NCI-H1694 (cell line): ENCODE data around the gene PAX8.
A peak's percentile ranks its signal among the peaks of the same experiment; 100 is the strongest.

Experiments
- DNase-seq: peaks from one replicate; lab custom pipeline; 2025; lab: John Stamatoyannopoulos, UW

Gene PAX8

DNA sequence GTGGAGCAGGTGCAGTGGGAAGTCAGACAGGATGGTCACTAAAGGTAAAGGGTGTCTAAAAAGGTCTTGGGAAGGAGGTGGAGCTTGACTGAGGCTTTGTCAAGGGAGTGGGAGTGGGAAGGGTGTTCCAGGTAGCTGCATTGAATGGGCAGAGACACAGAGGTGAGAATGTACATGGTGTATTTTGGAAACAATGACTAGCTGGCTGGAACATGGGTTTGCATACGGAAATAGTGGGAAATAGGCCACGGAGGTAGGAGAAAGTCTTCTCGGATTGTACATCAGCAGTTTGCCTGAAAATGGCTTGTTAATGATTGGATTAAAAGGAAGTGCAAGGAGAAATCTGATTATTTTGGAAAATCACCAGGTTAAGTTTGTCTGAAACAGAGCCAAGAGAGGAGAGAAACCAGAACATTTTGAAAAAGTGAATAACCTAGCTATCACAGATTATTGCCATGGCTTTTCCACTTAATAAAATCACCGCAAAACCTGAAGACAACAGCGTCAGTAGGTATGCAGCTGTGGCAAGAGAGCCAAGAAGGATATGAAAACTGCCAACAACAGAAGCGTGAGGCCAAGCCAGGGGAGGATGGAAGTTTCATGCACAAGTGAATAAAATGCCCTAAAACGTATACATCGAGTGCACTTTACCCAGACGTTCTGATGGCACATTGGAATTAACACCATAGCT, 13.9 kb downstream of the PAX8 start:
- DNase-seq = no peak

DNA sequence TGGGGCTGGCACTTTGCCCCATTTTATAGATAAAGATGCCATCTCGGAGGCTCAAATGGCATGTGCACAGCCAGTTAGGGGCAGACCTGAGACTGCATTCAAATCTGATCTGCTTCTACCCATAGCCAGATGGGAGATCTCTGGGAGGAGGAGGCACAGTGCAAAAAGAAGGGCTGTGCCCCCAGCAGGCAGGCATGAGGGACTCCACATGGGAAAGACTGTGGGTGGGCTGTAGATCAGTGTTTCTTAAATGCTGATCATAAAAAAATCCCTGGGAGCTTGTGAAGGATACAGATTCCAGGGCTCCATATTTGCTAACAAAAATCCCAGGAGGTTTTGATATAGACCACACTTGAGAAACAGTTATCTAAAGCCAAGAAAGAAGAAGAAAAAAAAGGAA, 15.2 kb downstream of the PAX8 start:
- no peak for DNase-seq

DNA sequence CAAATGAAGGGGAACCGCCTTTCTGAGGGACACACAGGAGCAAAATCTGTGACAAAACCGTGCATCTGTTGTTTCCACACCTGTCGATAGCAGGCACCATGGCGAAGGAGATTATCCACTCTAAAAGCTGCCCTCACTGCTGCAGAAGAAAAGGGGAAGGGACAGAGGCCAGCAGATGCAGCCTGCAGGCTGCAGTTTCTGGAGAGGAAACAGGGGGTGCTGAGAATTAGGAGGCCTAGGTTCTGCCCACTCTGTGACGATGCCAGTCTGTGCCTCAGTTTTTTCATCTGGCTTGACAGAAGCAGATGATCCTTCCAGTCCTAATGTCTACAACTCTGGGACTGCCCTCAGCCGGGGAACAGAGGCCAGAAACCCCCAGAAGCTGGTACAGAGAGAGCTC, 17.7 kb downstream of the PAX8 start:
- no peak for DNase-seq

DNA sequence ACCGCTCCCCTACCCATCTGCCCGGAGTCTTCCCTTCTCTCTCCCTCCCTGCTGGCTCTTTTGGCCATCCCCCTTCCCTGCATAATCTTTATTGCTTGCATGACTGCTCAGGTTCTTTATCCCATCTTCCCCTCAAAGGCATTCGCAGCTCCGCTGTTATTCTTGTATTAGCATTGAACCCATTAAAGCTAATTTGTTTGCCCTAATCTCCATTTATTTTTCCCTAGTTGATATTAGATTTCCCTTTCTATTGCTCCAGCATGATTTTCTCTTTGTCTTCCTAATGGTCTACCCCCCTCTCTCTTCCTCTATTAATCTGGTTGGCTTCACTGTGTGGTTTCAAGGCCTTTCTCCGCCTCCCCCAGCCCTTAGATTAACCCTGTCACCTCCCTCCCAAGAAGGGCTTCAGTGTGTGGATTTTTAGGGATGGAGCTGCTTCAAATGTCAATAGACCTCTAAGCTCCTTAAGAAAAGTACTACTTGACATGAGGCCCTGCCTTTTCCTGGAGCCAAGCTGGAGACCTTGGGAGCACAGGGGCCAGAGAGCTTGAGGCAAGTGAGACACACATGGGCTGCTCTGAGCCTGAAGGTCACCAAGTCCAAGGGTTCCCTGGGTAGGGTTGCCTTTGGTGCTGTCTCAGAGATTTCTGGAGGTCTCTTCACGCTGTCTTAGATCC, 20.1 kb downstream of the PAX8 start:
- no peak for DNase-seq

DNA sequence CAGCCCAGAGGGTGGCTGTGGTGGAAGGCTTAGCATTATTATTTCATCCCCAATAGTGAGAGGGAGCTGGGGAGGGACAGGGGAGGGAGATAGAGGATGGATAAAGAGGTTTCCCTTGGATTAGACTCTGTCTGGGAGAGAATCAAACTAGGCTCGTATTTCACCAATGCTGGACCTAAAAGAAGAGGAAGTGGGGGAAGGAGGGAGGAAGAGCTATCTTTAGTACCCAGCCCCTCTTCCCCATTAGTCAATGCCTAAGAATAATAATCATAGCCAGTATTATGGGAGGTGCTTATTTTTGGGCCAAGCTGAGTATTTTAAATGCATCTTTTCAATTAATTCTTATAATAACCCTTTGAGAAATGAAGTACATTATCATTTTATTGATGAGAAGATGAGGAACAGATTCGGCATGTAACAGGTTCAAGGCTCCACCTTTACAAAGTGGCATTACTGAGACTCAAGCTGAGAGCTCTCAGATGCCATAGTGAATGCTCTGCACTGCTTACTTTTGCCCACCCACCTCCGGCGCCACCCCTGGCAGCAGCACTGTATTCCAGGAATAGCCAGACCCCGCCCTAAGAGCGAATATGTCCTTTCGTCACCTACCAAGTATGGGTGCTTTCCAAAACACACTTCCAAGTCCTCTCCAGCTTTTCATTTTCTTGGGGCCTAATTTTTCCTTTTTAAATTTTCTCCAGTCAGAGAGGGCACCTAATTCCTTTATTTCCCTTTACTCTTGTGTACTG, 21.0 kb downstream of the PAX8 start:
- DNase-seq = no peak

DNA sequence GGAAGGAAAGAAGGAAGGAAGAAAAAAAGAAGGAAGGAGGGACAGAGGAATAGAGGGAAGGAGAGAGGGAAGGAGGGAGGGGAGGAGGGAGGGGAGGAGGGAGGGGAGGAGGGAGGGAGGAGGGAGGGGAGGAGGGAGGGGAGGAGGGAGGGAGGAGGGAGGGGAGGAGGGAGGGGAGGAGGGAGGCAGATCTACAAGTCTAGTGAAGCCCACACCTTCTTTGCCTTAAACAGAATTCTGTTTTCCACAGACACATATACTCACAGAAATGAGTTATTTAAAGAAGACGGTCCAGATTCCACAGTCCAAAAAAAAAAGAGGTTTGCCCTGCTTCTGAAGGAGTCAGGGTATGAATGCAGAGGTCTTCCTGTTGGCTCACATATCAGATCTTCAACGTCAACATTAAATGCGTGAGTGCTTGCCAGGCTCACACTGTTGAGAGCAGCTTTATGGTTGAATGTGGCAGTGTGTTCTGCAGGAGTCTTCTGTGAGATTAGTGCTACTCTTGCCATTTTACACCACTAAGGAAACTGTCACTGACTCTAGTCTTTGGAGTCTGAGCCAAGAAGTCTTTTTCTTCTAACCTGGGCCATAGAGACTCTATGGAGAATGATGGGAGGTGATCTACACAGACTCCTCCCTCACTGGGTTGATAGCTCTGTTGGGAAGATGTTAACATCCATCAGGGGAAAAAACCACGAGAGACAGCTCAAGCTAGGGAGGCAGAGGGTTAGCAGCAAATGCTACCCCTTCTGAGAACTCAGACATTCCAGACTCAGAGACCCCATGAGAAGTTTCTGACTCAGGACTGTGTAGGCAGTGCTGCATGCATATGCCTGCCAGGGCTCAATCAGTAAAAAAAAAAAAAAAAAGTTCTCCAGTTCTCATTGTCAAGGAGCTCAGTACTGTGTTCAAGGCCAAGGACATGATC, 23.3 kb downstream of the PAX8 start:
- no peak for DNase-seq

DNA sequence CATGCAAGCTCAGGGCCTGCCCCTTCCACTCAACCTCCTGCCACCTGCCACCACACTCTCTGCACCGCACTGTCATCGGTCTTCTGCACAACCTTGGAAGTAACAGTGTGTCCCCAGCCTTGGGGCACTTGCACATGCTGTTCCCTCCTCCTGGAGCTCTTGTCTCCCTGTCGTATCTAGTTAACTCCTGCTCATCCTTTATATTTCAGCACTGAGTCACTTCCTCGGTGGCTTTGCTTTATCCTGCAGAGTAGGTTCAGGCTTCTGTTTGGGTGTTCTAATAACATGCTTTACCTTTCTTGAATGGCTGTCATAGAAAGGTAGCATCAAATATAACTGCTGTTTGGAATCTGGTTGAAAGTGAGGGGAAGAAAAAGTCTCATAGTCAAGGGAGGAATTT, 25.3 kb downstream of the PAX8 start:
- no peak for DNase-seq

DNA sequence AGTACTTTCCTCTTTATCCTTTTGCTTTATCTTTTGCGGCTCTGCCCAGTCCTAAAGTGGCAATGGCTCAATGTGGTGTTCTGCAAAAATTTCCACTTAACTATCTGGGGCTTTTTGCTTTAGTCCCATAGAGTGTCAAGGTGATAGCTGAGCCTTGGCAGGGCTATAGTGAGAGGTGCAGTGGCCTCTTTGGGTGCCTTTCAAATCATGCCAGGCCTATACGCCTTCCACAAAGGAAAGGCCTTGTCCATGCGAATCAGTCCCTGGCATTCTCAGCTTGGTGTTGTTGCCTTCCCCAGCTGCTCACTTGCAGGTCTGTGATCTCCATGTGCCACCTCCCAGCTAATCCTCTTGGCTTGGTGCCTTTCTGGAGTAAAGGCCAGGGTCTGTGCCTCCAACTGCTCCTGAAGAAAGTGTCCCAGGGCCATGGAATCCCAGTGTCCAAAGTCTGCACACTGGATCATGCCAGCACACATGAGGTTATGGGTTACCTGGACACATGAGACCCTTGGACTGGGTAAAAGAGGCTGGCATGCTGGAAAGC, 26.6 kb downstream of the PAX8 start:
- no peak for DNase-seq

DNA sequence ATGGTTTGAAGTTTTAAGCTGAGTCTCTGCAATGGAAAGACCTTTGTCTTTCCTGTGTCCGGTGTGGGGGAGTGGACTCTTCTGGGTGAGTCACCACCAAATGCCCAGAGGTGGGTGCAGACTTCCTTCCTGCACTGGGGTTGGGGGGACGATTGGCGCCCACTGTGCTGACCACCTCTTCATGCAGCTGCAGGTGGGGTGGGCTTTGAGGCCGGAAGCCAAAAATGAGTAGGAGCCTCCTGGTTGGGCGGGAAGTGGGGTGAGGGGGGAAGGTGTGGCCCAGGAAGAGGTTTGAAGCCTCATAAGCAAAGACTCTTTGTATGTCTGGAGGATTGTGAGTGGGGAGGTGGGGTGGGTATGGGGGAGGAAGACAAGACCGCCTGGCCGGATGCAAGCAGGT, 27.6 kb downstream of the PAX8 start:
- DNase-seq = no peak

DNA sequence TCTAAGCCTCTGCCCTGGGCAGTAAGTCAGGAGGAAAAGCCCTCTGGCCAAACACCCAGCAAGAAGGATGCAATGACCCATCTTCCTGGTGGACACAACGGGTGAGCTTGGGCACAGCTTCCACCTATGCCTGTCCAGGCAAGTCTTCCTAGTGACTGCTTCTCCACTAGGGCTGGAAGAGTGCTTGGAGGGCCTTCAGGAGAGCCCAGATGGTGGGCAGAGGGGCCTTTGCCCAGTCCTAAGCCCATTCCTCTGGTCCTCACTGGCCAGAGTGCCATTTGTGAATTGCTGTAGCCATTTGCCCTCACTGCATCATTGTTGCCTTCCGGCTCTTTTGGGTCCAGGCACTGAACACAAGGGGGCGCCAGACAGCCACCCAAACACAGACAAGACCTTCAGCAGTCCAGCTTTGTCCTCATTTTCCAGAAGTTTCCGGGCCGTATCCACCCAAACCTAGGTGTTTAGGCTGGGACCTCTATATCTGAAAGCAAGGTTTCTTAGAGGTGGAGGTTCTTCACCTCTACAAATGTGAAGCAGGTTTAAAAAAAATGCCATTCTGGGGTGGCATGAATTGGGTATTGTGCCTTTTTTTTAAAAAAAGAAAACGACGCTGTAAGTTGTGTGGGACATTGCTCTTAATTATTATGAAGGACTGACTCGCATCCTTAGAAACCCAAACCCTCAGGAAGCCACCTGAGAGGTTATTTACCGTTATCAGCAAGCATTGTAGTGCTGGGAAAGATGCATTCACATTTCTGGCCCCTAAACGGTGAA, 29.5 kb downstream of the PAX8 start:
- DNase-seq = peak; percentile 69

DNA sequence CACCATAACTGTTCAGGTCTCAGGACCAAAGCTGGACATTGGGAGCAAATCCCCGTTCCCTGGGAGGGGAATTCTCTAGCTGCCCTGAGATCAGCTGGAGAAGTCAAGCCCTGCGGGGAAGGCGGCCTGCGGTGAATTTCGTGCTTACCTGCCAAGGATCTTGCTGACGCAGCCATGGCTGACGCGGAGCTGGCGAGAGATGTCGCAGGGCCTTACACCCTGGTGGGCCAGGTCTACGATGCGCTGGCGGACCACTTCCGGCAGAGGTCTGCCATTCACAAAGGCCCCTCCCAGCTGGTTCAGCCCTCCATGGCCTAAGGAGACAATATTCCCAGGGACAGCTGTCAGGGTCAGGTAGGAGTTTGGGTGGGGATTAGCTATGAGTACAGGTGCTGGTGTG, 32.1 kb downstream of the PAX8 start:
- no peak for DNase-seq

DNA sequence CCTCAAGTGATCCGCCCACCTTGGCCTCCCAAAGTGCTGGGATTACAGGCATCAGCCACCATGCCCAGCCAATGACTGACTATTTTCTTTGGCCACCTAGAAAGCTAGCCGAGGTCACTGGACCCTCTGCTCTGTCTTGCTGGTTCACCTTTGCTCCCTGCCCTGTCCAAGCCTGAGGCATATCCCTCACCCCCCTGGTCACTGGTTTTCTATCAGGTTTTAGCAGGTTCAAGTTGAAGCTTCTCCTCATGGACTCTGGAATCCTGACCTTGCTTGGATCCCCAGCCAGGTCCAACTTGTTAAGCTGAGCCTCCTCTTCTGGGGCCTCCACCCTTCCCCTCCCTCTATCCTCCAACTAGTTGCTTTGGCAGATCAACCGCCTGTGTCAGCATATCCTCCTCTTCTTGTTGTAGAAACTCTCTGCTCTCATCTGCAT, 33.4 kb downstream of the PAX8 start:
- DNase-seq = no peak

DNA sequence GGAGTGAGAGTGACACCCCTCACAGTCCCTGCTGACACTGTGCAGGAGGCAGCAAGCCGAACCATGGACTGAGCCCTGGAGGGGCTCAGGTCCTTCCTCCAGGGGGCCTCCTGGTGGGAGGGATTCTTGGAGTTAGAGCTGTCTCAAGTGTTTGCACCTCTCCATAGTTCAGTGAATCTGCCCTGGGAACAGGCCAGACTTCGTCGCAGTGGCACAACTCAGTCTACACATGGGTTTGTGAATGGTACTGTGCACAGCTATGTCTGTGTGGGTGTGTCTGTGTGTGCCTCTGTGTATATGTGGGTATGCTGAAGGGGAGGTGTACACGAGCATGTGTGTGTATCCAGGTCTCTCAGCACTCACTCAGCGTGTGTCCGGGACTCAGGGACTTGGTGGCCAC, 36.4 kb downstream of the PAX8 start:
- no peak for DNase-seq

DNA sequence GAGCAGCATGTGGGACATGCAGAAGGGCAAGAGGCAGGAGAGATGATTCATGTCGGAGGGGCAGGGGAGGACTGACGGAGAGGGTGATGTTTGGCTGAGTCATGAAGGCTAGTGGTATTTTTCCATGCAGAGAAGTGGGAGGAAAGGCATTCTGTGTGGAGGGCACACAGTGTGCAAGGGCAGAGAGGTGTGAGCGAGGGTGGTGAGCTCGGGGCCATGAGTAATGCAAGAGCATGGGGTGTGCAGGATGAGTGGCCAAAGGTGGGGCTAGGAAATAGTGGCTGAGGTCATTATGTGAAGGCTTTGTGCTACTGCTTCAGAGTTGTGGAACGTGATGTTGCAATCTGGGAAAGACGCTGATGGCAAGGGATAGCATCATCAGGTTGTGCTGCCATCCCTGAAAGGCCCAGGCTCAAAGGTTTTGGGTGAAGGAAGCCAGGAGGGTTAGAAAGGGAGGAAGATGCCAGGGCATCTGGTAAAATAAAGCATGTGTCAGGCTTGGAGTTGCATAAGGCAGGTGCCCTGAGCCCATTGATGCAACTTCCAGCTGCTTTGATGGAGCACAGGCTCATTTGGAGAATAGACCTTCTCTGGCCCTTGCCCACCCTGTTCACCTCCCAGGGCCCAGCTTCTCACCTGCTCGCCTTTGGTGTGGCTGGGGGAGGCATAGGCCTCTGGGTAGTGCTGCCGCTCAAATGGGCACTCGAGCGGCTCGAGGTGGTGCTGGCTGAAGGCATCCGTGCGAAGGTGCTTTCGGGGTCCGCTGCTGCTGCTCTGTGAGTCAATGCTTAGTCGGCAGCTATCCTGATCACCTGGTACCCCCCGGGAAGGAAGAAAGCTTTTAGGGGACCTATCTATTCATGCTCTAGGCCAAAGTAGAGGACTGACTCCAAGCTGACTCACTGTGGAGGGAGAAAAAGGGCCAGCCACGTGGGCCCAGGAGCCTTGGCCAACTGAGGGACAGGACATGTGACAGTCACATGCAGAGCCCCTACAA, 37.5 kb downstream of the PAX8 start:
- no peak for DNase-seq

DNA sequence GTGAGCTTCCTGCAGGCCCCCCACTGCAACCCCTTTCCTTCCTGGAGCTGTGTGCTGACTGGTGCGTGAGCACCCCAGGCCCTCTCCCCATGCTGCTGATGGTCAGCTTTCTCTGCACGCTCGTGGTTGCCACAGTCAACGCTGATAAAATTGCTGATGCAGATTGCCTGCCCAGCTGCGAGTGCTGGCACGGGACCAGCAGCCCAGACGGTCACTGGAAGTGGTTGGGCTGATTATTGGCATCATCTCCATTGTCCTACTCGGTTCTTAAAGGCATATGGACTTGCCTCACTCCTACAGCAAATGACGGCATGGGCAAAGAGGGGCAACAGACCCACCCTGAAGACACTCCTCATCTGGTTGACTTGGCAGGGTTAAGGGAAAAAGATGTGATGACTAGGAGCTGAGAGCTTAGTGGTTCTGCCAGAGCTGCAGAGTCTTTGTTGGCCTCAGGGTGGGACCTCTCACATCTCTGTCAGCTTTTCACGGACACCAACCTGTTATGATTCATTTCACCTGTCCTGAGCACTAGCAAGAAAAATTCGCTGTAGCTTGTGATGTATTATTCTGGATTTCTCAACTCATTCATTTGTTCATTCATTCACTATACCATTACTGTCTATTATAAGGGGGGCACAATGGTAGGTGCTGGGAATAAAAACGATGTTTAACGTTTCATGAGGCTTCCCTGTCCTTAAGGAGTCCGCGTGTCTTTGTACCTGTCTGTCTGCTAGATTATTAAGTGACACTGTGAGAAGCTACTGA, 38.4 kb downstream of the PAX8 start:
- DNase-seq = peak; percentile 29

DNA sequence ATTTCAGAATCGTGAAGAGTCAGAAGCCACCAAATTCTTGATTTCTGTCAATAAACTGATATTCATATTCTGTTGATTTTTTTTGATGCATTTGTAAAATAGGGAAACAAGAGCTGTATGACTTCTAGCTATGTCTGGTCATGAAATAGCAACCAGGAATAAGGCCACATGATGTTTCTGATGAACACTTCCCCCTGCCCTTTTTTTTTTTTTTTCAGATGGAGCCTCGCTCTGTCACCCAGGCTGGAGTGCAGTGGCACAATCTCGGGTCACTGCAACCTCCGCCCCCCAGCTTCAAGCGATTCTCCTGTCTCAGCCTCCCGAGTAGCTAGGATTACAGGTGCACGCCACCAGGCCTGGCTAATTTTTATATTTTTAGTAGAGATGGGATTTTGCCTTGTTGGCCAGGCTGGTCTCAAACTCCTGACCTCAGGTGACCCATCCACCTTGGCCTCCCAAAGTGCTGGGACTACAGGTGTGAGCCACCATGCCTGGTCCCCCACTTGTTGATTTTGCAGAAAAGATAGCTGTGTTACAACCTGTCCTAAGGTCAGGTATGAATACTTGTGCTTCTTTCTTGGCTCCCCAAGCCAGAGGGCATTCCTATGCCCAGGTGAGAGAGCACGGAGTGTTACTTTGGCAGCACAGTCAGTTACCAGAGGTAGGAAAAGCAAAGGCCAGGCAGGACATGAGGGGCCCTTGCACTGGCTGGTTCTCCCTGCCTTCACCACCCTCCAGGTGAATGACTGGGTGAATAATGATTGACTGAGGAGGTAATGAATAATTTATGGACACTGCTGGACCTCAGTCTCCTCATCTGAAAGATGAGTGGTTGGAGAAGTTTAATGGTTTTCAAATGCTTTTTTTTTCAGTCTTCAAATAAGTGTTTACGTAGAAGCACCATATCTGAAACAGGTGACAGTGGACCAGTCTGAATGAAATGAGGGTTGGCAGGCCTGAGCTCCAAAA, 39.6 kb downstream of the PAX8 start:
- DNase-seq = no peak

DNA sequence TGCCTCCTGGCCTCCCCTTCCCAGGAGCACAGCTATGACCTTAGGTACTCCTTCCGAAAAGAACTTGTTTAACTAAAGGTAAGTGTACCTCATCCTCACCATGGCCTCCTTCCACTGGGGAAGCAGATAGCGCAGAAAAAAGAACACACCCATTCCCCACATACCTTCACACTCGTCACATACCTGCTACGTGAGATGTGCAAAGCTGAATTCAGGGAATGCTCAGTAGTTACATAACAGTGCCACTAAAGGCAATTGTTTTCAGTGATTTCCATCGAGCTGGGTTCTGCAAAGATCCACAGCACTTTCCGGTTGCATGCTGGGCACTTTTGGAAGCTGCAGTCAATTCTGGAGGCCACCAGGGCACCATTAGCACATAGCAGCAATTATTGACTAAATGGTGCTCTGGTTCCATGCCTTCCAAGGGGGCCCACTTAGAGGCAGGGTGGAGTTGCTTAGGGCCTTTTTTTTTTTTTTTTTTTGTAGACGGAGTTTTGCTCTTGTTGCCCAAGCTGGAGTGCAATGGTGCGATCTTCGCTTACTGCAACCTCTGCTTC, 41.0 kb downstream of the PAX8 start:
- DNase-seq = no peak
